HCT116 (cell line): Measurements from ENCODE around the gene CENPVL1. TPM values are rescaled to one million over a fixed set of nuclear protein-coding genes. Genes with fewer than 3 reads are reported as not detected.
"Not testable (repeated sequence)": the region's sequence is repeated elsewhere in the genome, so short reads cannot be mapped to it uniquely, and the experiment has no call there.

Source experiments
- ATAC-seq: fragments of 200-7000 bp; cut with Tn5 transposase; 2 replicates; pipeline ENCODE4 v1.9.1; 2020; ENCODE audit warnings: mild to moderate bottlenecking, moderate library complexity
- BruUV-seq: library from RNA; stranded (reverse); fragments of 400-500 nt; replicated peaks from 2 replicates; lab custom pipeline; 2021; lab: Mats Ljungman, UMichigan
- CTCF ChIA-PET: fragments of 300-600 bp; sonication (Branson Sonifier 250); formaldehyde crosslinking; loops from one replicate; lab custom pipeline; 2021; ENCODE audit warnings: antibody characterized with exemption; lab: Charles Lee
- POLR2A ChIA-PET: fragments of 300-600, 350-600 bp; sonication (Branson Sonifier 250); formaldehyde crosslinking; loops from one replicate; lab custom pipeline; 2021; ENCODE audit warnings: antibody characterized with exemption; lab: Charles Lee
- RAD21 ChIA-PET, 2 experiments: fragments of 300-600 bp; sonication (Branson Sonifier 250); formaldehyde crosslinking; loops; one replicate each; lab custom pipeline; 2023; ENCODE audit warnings: low total read pairs in 2 of 2; ENCODE audit not compliant: uncharacterized antibody in 2 of 2, unreplicated experiment in 2 of 2, low non-redundant PET in 1 of 2; lab: Charles Lee
- DNase-seq: peaks from one replicate; pipeline ENCODE4 v3.0.0-alpha.2; 2010; ENCODE audit warnings: low read depth, low spot score
- H2AFZ ChIP-seq: fragments of 200-600 bp; shearing (Covaris generic), sonication (generic); 2 replicates; pipeline ENCODE4 v1.6.1; 2017; ENCODE audit warnings: low read depth, mixed run types, mixed read lengths, antibody characterized with exemption, low read length; ENCODE audit not compliant: poor library complexity, severe bottlenecking
- H3K27ac ChIP-seq: 2 replicates; pipeline ENCODE4 v1.5.1; 2012; ENCODE audit warnings: low read depth, low read length
- H3K27me3 ChIP-seq: fragments of 200-600 bp; sonication (generic); 2 replicates; pipeline ENCODE4 v1.6.1; 2016; ENCODE audit warnings: mixed run types, low read length, mixed read lengths; ENCODE audit not compliant: insufficient read depth
- H3K36me3 ChIP-seq, 2 experiments: fragments of 200-500 bp in 1 of 2; fragments of 200-600 bp in 1 of 2; sonication (Bioruptor generic) in 1 of 2; sonication (generic) in 1 of 2; 2 replicates each; pipeline versions ENCODE4 v1.5.1 to v1.6.1; 2014 to 2016; ENCODE audit warnings: low read length in 2 of 2, inconsistent platforms in 1 of 2, mixed read lengths in 1 of 2, mixed run types in 1 of 2; ENCODE audit not compliant: insufficient read depth in 2 of 2, control insufficient read depth in 1 of 2
- H3K4me1 ChIP-seq, 2 experiments: fragments of 200-600 bp in 1 of 2; sonication (generic) in 1 of 2; 2 replicates each; pipeline versions ENCODE4 v1.5.1 to v1.6.1; 2012 to 2017; ENCODE audit warnings: low read length in 2 of 2, inconsistent platforms in 1 of 2, mild to moderate bottlenecking in 1 of 2, mixed read lengths in 1 of 2, mixed run types in 1 of 2, moderate library complexity in 1 of 2; ENCODE audit not compliant: insufficient read depth in 2 of 2, control insufficient read depth in 1 of 2
- H3K4me2 ChIP-seq: fragments of 200-600 bp; sonication (generic); 2 replicates; pipeline ENCODE4 v1.6.1; 2017; ENCODE audit warnings: mixed run types, low read length, mixed read lengths
- H3K4me3 ChIP-seq, 2 experiments: fragments of 200-600 bp in 1 of 2; sonication (generic) in 1 of 2; replicated peaks in 1 of 2; 2 replicates each; pipeline ENCODE4 v1.5.1; 2011 to 2016; ENCODE audit warnings: low read length in 2 of 2, control low read depth in 1 of 2, low read depth in 1 of 2, mild to moderate bottlenecking in 1 of 2, mixed read lengths in 1 of 2, mixed run types in 1 of 2
- H3K79me2 ChIP-seq: fragments of 200-600 bp; sonication (generic); 2 replicates; pipeline ENCODE4 v1.6.1; 2017; ENCODE audit warnings: mild to moderate bottlenecking, mixed run types, low read length, moderate library complexity, mixed read lengths; ENCODE audit not compliant: insufficient read depth
- H3K9ac ChIP-seq: fragments of 200-600 bp; sonication (generic); 2 replicates; pipeline ENCODE4 v1.6.1; 2016; ENCODE audit warnings: low read length, mixed read lengths
- H3K9me2 ChIP-seq: fragments of 200-600 bp; sonication (generic), shearing (Covaris generic); 2 replicates; pipeline ENCODE4 v1.6.1; 2017; ENCODE audit warnings: mixed run types, mild to moderate bottlenecking, moderate library complexity; ENCODE audit not compliant: insufficient read depth
- H3K9me3 ChIP-seq, 2 experiments: fragments of 200-500 bp in 1 of 2; fragments of 200-600 bp in 1 of 2; sonication (Bioruptor generic) in 1 of 2; sonication (generic) in 1 of 2; 2 replicates each; pipeline ENCODE4 v1.6.1; 2014 to 2017; ENCODE audit warnings: low read length in 2 of 2, mixed read lengths in 2 of 2, inconsistent platforms in 1 of 2, low read depth in 1 of 2, mild to moderate bottlenecking in 1 of 2, mixed run types in 1 of 2, moderate library complexity in 1 of 2; ENCODE audit not compliant: control insufficient read depth in 1 of 2, insufficient read depth in 1 of 2
- H4K20me1 ChIP-seq: fragments of 200-600 bp; sonication (generic), shearing (Covaris generic); 2 replicates; pipeline ENCODE4 v1.6.1; 2017; ENCODE audit warnings: mixed run types, mild to moderate bottlenecking, moderate library complexity; ENCODE audit not compliant: insufficient read depth
- CBX3 ChIP-seq: IDR thresholded peaks from 2 replicates; pipeline ENCODE4 v1.6.1; 2012; ENCODE audit warnings: low read depth
- EZH2 ChIP-seq: fragments of 200-600 bp; sonication (generic); IDR thresholded peaks from 2 replicates; pipeline ENCODE4 v1.6.1; 2017; ENCODE audit warnings: antibody characterized with exemption, mixed run types
- JUND ChIP-seq: IDR thresholded peaks from 2 replicates; pipeline ENCODE4 v1.6.1; 2012
- POLR2A ChIP-seq: IDR thresholded peaks from 2 replicates; pipeline ENCODE4 v1.7.0; 2011; ENCODE audit warnings: borderline replicate concordance; ENCODE audit not compliant: insufficient read depth, insufficient read length; ENCODE audit errors: extremely low read depth
- POLR2AphosphoS5 ChIP-seq: IDR thresholded peaks from 2 replicates; pipeline ENCODE4 v1.6.1; 2011; ENCODE audit warnings: mild to moderate bottlenecking, low read depth, low read length, moderate library complexity
- SRF ChIP-seq: IDR thresholded peaks from 2 replicates; pipeline ENCODE4 v1.6.1; 2012; ENCODE audit warnings: low read depth
- TCF7L2 ChIP-seq: IDR thresholded peaks from 2 replicates; pipeline ENCODE4 v1.7.0; 2011; ENCODE audit warnings: borderline replicate concordance, inconsistent platforms; ENCODE audit not compliant: insufficient read depth, insufficient read length; ENCODE audit errors: extremely low read depth
- YY1 ChIP-seq: IDR thresholded peaks from 2 replicates; pipeline ENCODE4 v1.6.1; 2011; ENCODE audit warnings: low read length, low read depth, moderate library complexity, mild to moderate bottlenecking; ENCODE audit not compliant: insufficient replicate concordance; ENCODE audit errors: extremely low read depth
- ZFX ChIP-seq: fragments of 450-650 bp; IDR thresholded peaks from 2 replicates; pipeline ENCODE4 v1.6.1; 2017
- ZNF274 ChIP-seq: fragments of 200-500 bp; sonication (Bioruptor generic); IDR thresholded peaks from 2 replicates; pipeline ENCODE4 v1.6.1; 2014; ENCODE audit warnings: mild to moderate bottlenecking, low read depth, low read length, inconsistent platforms
- intact Hi-C: fragments of 100-400 bp; cut with micrococcal nuclease; formaldehyde crosslinking; loops from 2 replicates; pipeline ENCODE4 v1.10.0; 2022
- total RNA-seq: library from RNA; stranded (reverse); gene quantifications from one replicate; pipeline ENCODE4 v1.2.1, GENCODE V29; 2021; ENCODE audit not compliant: unreplicated experiment
- TF ChIP-seq, protein P1 (sequence below): IDR thresholded peaks from 2 replicates; pipeline ENCODE4 v1.6.1; 2011; ENCODE audit warnings: mild to moderate bottlenecking, low read length, moderate library complexity; ENCODE audit not compliant: insufficient replicate concordance; ENCODE audit errors: extremely low read depth

The CENPVL1 gene
- total RNA-seq, 1 experiment from 2014 or later: not detected

DNA sequence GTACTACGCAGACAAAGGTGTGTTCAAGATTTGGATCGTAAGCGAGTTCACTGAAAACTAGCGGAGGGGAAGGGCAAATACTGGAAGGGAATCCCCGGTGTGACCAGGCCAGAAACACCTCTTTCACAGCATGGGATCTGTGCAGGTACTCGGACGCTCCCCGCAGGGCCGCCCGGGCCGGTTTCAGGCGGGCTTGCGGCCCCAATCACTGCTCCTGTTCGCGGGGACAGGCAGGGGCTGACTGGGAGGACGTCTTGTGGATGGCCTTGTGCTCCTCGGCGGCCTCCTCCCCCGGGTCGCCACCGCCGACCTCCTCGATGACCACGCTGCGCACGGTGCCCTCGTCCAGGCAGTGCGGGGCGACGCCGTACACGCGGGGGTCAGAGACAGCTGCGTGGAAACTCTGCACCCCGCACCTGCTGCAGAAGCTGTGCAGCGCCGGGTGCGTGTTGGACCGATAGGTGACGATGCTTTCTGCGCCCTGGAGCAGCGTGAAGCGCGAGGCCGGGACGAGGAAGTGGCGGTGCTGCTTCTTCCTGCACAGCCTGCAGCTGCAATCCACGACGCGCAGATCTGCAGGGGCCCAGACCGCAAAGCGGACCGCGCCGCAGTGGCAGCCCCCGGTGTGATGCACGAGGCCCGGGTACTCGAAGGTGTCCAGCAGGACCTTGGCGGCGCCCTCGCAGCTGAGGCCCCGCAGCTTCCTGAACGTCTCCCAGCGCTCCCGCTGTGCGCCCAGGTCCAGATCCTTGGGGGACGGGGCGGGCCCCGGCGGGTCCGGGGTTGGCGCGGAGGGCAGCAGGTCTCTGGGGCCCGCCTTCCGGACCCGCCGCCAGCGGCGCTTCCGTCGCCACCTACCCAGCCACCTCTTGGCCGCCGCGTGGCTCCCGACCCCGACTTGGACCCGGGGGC is 28.2 kb upstream of the CENPVL1 start:
- H3K9ac ChIP-seq, H3K4me1 ChIP-seq, CTCF ChIA-PET, H3K4me2 ChIP-seq, H3K36me3 ChIP-seq, POLR2A ChIA-PET, BruUV-seq, H3K9me2 ChIP-seq, H3K27me3 ChIP-seq, DNase-seq, H3K9me3 ChIP-seq, H3K27ac ChIP-seq, H3K4me3 ChIP-seq, intact Hi-C loops, H4K20me1 ChIP-seq, H3K79me2 ChIP-seq, ATAC-seq, H2AFZ ChIP-seq, RAD21 ChIA-PET: not testable (repeated sequence)

DNA sequence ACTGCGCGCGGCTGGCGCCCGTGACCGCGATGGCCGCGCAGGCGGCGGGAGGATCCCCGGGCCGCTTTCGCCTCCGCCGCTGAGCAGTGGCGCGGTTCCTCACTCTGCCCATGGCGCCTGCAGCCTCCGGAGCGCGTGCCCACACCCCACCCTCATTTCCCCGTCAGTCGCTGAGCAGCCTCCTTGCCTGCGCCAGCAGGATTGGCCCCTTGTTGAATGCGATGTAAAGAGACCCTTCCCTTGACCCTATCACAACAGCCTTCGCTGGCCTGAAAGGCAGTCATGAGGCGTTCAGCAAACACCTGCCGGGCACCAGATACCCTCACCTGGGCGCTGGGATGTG is 27.6 kb upstream of the CENPVL1 start, which contains the start of gene CENPVL2:
CENPVL2 (minus strand) TSS at position 112 of the 343 bp plus-strand sequence; CDS start at position 112, 0 bp downstream.
- H3K4me3 ChIP-seq, POLR2A ChIA-PET, H3K9me2 ChIP-seq, H3K9me3 ChIP-seq, DNase-seq, H3K9ac ChIP-seq, H3K4me2 ChIP-seq, H3K36me3 ChIP-seq, BruUV-seq, H3K4me1 ChIP-seq, RAD21 ChIA-PET, CTCF ChIA-PET, intact Hi-C loops, H3K27ac ChIP-seq, H2AFZ ChIP-seq, H3K79me2 ChIP-seq, H4K20me1 ChIP-seq, H3K27me3 ChIP-seq, ATAC-seq: not testable (repeated sequence)

DNA sequence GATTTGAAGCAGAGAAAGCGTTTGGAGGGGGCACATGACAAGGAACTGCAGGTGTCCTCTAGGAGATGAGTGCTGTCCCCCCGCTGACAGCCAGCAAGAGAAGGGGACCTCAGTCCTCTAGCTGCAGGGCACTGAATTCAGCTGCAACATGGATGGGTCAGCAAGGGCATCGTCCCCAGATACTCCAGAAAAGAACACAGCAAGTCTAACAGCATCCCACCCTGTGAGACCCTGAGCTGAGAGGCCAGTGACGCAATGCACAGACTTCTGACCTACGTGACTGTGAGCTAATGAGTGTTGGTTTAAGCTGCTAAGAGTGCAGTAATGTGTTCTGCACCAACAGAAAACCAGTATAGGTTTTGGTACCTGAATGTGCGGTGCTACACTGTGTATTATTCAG is 16.1 kb upstream of the CENPVL1 start:
- Histone ChIP-seq H3K36me3 (no peaks in the 10 kb centered on the region), H4K20me1 (no peaks in the 10 kb centered on the region), H3K9ac (no peak overlapping the region), H3K9me2 (no peaks in the 10 kb centered on the region), H3K4me3 (no peak overlapping the region), H3K27ac (no peak overlapping the region), H3K4me1 (no peaks in the 10 kb centered on the region), H2AFZ (no peak overlapping the region), H3K79me2 (no peaks in the 10 kb centered on the region), H3K9me3 (no peaks in the 10 kb centered on the region), H3K4me2 (no peak overlapping the region), H3K27me3 (no peaks in the 10 kb centered on the region)
- ATAC-seq (no peak), DNase-seq (no peak)
- ChIA-PET RAD21 (no interaction called here), CTCF (no interaction called here), POLR2A (no interaction called here)
- intact Hi-C loops: no loop called here
- BruUV-seq: no TSS peak
- TF ChIP-seq CBX3: no peak
- TF ChIP-seq, protein P1, sequence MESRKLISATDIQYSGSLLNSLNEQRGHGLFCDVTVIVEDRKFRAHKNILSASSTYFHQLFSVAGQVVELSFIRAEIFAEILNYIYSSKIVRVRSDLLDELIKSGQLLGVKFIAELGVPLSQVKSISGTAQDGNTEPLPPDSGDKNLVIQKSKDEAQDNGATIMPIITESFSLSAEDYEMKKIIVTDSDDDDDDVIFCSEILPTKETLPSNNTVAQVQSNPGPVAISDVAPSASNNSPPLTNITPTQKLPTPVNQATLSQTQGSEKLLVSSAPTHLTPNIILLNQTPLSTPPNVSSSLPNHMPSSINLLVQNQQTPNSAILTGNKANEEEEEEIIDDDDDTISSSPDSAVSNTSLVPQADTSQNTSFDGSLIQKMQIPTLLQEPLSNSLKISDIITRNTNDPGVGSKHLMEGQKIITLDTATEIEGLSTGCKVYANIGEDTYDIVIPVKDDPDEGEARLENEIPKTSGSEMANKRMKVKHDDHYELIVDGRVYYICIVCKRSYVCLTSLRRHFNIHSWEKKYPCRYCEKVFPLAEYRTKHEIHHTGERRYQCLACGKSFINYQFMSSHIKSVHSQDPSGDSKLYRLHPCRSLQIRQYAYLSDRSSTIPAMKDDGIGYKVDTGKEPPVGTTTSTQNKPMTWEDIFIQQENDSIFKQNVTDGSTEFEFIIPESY: no peak
- no peak for TF ChIP-seq JUND
- no peak for TF ChIP-seq YY1
- no peak for TF ChIP-seq ZNF274
- TF ChIP-seq EZH2: no peak
- TF ChIP-seq ZFX: no peak
- no peak for TF ChIP-seq TCF7L2
- TF ChIP-seq SRF: no peak
- TF ChIP-seq POLR2A: no peak
- no peak for TF ChIP-seq POLR2AphosphoS5
